Metanephros (tissue), 1 donor: ENCODE measurements around the gene CRISP1. TPM values are rescaled to one million over a fixed set of nuclear protein-coding genes. Genes with fewer than 3 reads are reported as not detected.

Experiments
- total RNA-seq: library from RNA; depleted of rRNA; stranded (reverse); fragments of >200 nt; gene quantifications from one replicate; pipeline ENCODE4 v1.2.3, GENCODE V29; 2014

Gene CRISP1, protein sequence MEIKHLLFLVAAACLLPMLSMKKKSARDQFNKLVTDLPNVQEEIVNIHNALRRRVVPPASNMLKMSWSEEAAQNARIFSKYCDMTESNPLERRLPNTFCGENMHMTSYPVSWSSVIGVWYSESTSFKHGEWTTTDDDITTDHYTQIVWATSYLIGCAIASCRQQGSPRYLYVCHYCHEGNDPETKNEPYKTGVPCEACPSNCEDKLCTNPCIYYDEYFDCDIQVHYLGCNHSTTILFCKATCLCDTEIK
- not detected for total RNA-seq

GRCh38 chr6:49866485-49866943, at the start of gene CRISP1:
Gene CRISP1 (minus strand): TSS chr6:49866535. CDS start chr6:49857400, 9,135 bp downstream.

DNA sequence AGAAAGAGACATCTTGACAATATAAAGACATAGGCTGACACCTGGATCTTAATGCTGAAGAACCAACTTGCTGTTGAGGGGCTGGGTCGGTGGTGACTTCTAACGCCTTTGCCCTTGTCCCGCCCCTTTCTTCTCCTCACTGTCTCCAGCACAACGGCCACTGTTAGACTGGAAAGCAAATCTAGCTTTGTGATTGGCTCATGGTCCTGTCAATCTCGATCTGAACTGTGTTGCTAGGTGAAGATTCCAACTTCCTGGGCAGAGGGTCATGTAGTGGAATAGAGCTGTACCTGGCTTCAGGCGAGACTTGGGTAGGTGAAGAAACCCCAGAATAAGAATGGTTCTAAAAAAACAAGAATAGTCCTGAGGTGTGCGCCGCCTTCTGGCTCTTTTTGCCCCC, 79.2 kb downstream of the CRISP1 start, which contains the start of gene PGK2:
Gene PGK2 (minus strand): TSS at position 110 of the 400 bp plus-strand sequence. CDS start 98 bp downstream, at position 12.

Other genes starting within 250 kb of the CRISP1 start
- gene RHAG, start 229.7 kb downstream of the CRISP1 start, total RNA-seq: 6.7 TPM
- gene CRISP2, start 153.0 kb downstream of the CRISP1 start, total RNA-seq: 0.18 TPM
- gene CRISP3, start 122.1 kb downstream of the CRISP1 start, total RNA-seq: 0.88 TPM
- not detected for gene PGK2, start 79.2 kb downstream of the CRISP1 start, total RNA-seq
- gene DEFB114, start 97.6 kb upstream of the CRISP1 start, total RNA-seq: not detected
- not detected for gene DEFB113, start 103.1 kb upstream of the CRISP1 start, total RNA-seq
- not detected for gene DEFB110, start 155.5 kb upstream of the CRISP1 start, total RNA-seq
- not detected for gene DEFB112, start 183.4 kb upstream of the CRISP1 start, total RNA-seq